Breast epithelium (tissue), 3 donors: ENCODE results near the gene CCDC127.

Experiments used
- CTCF ChIP-seq, 3 donors: fragments of 450-650 bp; IDR thresholded peaks; one replicate each; pipeline ENCODE4 v1.5.1; 2016 to 2017; ENCODE audit warnings: antibody characterized with exemption in 3 of 3, mild to moderate bottlenecking in 3 of 3, moderate library complexity in 3 of 3
- POLR2A ChIP-seq: fragments of 450-650 bp; IDR thresholded peaks from one replicate; pipeline ENCODE4 v1.6.1; 2016; ENCODE audit warnings: antibody characterized with exemption, mild to moderate bottlenecking, moderate library complexity
- POLR2AphosphoS5 ChIP-seq, 3 donors: sonication (generic); formaldehyde crosslinking; IDR thresholded peaks; one replicate each; pipeline ENCODE4 v1.6.1; 2017; ENCODE audit warnings: antibody characterized with exemption in 3 of 3

- TF ChIP-seq POLR2AphosphoS5 (IDR thresholded peaks at IDR 0.05) (no peak), CTCF (IDR thresholded peaks at IDR 0.05) (no peak), POLR2A (no peak)
Observed at GRCh38 chr5:231661-232060, 13.7 kb upstream of the CCDC127 start.
